Heart left ventricle (tissue), 16 donors: ENCODE measurements around the gene SGCA. TPM values are rescaled to one million over a fixed set of nuclear protein-coding genes. Genes with fewer than 3 reads are reported as not detected.

Experiments used
- ATAC-seq, 4 donors: fragments of 200-7000 bp; cut with Tn5 transposase; one replicate each; pipeline ENCODE4 v1.9.1; 2020 to 2022; ENCODE audit warnings: moderate library complexity in 4 of 4, mild to moderate bottlenecking in 3 of 4, moderate number of reproducible peaks in 1 of 4
- DNase-seq, 5 donors: peaks; one replicate each; pipeline ENCODE4 v3.0.0-alpha.2; 2020
- H3K27ac ChIP-seq, 12 donors: fragments of 200-600 bp; sonication (generic) in 4 of 12; one replicate each; pipeline versions ENCODE4 v1.5.0 to v1.8.0; 2016 to 2022; ENCODE audit warnings: mild to moderate bottlenecking in 2 of 12
- H3K27me3 ChIP-seq, 9 donors: fragments of 200-600 bp; sonication (generic) in 2 of 9; one replicate each; pipeline versions ENCODE4 v1.5.1 to v1.8.0; 2016 to 2022; ENCODE audit warnings: mild to moderate bottlenecking in 3 of 9
- H3K36me3 ChIP-seq, 9 donors: fragments of 200-600 bp; sonication (generic) in 2 of 9; one replicate each; pipeline versions ENCODE4 v1.5.0 to v1.8.0; 2018 to 2022; ENCODE audit warnings: mild to moderate bottlenecking in 2 of 9
- H3K4me1 ChIP-seq, 12 donors: fragments of 200-600 bp; sonication (generic) in 4 of 12; one replicate each; pipeline versions ENCODE4 v1.5.0 to v1.8.0; 2016 to 2022; ENCODE audit warnings: mild to moderate bottlenecking in 3 of 12
- H3K4me3 ChIP-seq, 12 donors: fragments of 200-600 bp; sonication (generic) in 4 of 12; one replicate each; pipeline versions ENCODE4 v1.5.0 to v1.8.0; 2017 to 2022; ENCODE audit warnings: mild to moderate bottlenecking in 9 of 12, moderate library complexity in 4 of 12
- H3K9me3 ChIP-seq, 12 donors: fragments of 200-600 bp; sonication (generic) in 4 of 12; one replicate each; pipeline versions ENCODE4 v1.5.0 to v1.8.0; 2016 to 2022; ENCODE audit warnings: mild to moderate bottlenecking in 1 of 12
- CTCF ChIP-seq, 12 donors: fragments of 200-600 bp; sonication (generic) in 4 of 12; IDR thresholded peaks; one replicate each; pipeline versions ENCODE4 v1.5.0 to v1.8.0; 2018 to 2022; ENCODE audit warnings: antibody characterized with exemption in 12 of 12, mild to moderate bottlenecking in 5 of 12
- POLR2A ChIP-seq, 2 donors: fragments of 450-650 bp; IDR thresholded peaks; one replicate each; pipeline ENCODE4 v1.6.1; 2017; ENCODE audit warnings: antibody characterized with exemption in 2 of 2, mild to moderate bottlenecking in 2 of 2, moderate library complexity in 2 of 2
- WGBS, 4 donors: extraction: QIAGEN DNeasy Blood & Tissue Kit in 2 of 4; methylation state at CpG; one replicate each; pipeline versions ENCODE4 v1.1.5 to v1.1.7; 2013 to 2018; 5-methylcytosine and 5-hydroxymethylcytosine counted together
- intact Hi-C, 10 donors: fragments of 100-400 bp; cut with DNase I; formaldehyde crosslinking; loops; one replicate each; pipeline versions ENCODE4 v1.11.1 to v1.14.2; 2022
- polyA plus RNA-seq, 2 donors: library from polyadenylated mRNA; stranded (reverse); fragments of 200-250 nt; gene quantifications; one replicate each; pipeline ENCODE4 v1.2.3, GENCODE V29; 2013
- total RNA-seq, 9 donors: library from RNA; depleted of rRNA in 2 of 9; stranded (reverse); fragments of >200 nt in 2 of 9; fragmentation: NEBNext Ultra II Directional in 3 of 9; extraction: Animal tissue kit (Norgen Biotek cat#: 25700) in 3 of 9; gene quantifications; one replicate each; pipeline versions ENCODE4 v1.1.0 to v1.2.4, GENCODE V29; 2016 to 2023
- donor health status: ischemic (EF 13 %, LVEDD 7.1; RV severe dilation, severe dysfunction).
- donor health status: healthy with polysubstance abuse.
- donor health status: DM: no; HTN: yes; CAD: no.
- donor health status: DM: no; HTN: no; CAD: no.
- donor health status: ischemic (EF 25% LVEDD 6.9; RV normal size, moderate dysfunction).
- donor health status: ischemic (EF 25% LVEDD 5.7; RV mildly dilated, moderate dysfunction).
- donor health status: healthy.
- donor health status: DM: yes; HTN: yes; CAD: no.
- donor health status: ischemic (EF 35%, LVEDD 5.7; RV mildly dilated, moderate dysfunction).
- donor health status: nonischemic (EF 11% LVEDD 7.7; RV severe dilation, severe dysfunction).
- donor health status: DM: yes; HTN: yes; CAD: no.
- donor health status: PGD.
- donor health status: ischemic (EF 29% LVEDD 5.4; RV normal size, mild dysfunction).
- donor health status: nonischemic (EF 23%, LVEDD 6.1; RV moderate dilation, normal function).

The SGCA gene
- total and polyA plus RNA-seq, 11 donors, result 96.5 to 225 (median 151) TPM

- DNase-seq, result no peak
- intact Hi-C loops, result loop anchor here in 9 of 10 donors (5.0 to 10.0 kb wide), 5 partner anchors 47 to 72 kb away; partner anchors contain the start of gene PDK2 (in 1 of the 9)
- Histone ChIP-seq H3K4me3 (no peak overlapping the region), H3K36me3 (peaks cover 0 to 8% (median 0%) of the 10 kb centered on the region in 9 donors), H3K9me3 (no peaks in the 10 kb centered on the region), H3K4me1 (peaks cover 0 to 66% (median 28%) of the 10 kb centered on the region in 12 donors), H3K27me3 (no peaks in the 10 kb centered on the region), H3K27ac (peak overlapping the region in 11 of 12 donors; percentile 86 to 100 (median 94))
- WGBS, 4 donors, result 77 to 92% (median 83%) methylated on average over 2 of the region's 2 CpGs
- ATAC-seq, result no peak
- no peak for TF ChIP-seq CTCF (IDR thresholded peaks at IDR 0.05)
- no peak for TF ChIP-seq POLR2A (IDR thresholded peaks at IDR 0.05)
These were observed 1.2 kb upstream of the SGCA start for GRCh38 chr17:50164697-50164988.

GRCh38 chr17:50165066-50165465, 739 bp upstream of the SGCA start:
- Histone ChIP-seq H3K4me1 (peaks cover 0 to 67% (median 28%) of the 10 kb centered on the region in 12 donors), H3K9me3 (no peaks in the 10 kb centered on the region), H3K4me3 (peak overlapping the region in 5 of 12 donors; percentile 41 to 64 (median 57)), H3K27me3 (no peaks in the 10 kb centered on the region), H3K36me3 (peaks cover 0 to 8% (median 2%) of the 10 kb centered on the region in 9 donors), H3K27ac (peak overlapping the region in 11 of 12 donors; percentile 86 to 100 (median 94))
- DNase-seq (peak in 2 of 5 donors; percentile 20 to 25), ATAC-seq (no peak)
- TF ChIP-seq POLR2A (IDR thresholded peaks at IDR 0.05), result no peak
- TF ChIP-seq CTCF (IDR thresholded peaks at IDR 0.05), result no peak
- intact Hi-C loops, result loop anchor here in 5 of 10 donors (5.0 to 10.0 kb wide), 2 partner anchors 33 to 50 kb away; partner anchors contain the start of gene SAMD14 (in 3 of the 5)
- WGBS, 4 donors, result 65 to 85% (median 71%) methylated on average over 9 of the region's 9 CpGs

- ATAC-seq (no peak), DNase-seq (peak in 2 of 5 donors; percentile 24 to 27)
- TF ChIP-seq POLR2A (IDR thresholded peaks at IDR 0.05) (no peak), CTCF (IDR thresholded peaks at IDR 0.05) (no peak)
- Histone ChIP-seq H3K27ac (peak overlapping the region; percentile 86 to 100 (median 94)), H3K4me3 (peak overlapping the region in 9 of 12 donors; percentile 36 to 64 (median 55)), H3K27me3 (no peaks in the 10 kb centered on the region), H3K36me3 (peaks cover 0 to 8% (median 3%) of the 10 kb centered on the region in 9 donors), H3K4me1 (peaks cover 0 to 70% (median 28%) of the 10 kb centered on the region in 12 donors), H3K9me3 (no peaks in the 10 kb centered on the region)
- intact Hi-C loops, result loop anchor here in 5 of 10 donors (5.0 to 10.0 kb wide), 2 partner anchors 33 to 51 kb away; partner anchors contain the start of gene SAMD14 (in 3 of the 5)
- whole genome bisulfite sequencing, 4 donors, result 42 to 68% (median 55%) methylated on average over 3 of the region's 3 CpGs
These were observed 339 bp upstream of the SGCA start for GRCh38 chr17:50165466-50165865.

- Histone ChIP-seq H3K9me3 (no peaks in the 10 kb centered on the region), H3K4me1 (peaks cover 0 to 74% (median 23%) of the 10 kb centered on the region in 12 donors), H3K27me3 (no peaks in the 10 kb centered on the region), H3K27ac (peak overlapping the region; percentile 86 to 100 (median 94)), H3K36me3 (peaks cover 0 to 9% (median 3%) of the 10 kb centered on the region in 9 donors), H3K4me3 (peak overlapping the region; percentile 28 to 64 (median 47))
- DNase-seq, result peak in 2 of 5 donors; percentile 5 to 23
- WGBS, 4 donors, result 31 to 55% (median 50%) methylated on average over 7 of the region's 7 CpGs
- no peak for TF ChIP-seq POLR2A (IDR thresholded peaks at IDR 0.05)
- no peak for TF ChIP-seq CTCF (IDR thresholded peaks at IDR 0.05)
- no peak for ATAC-seq
- intact Hi-C loops, result loop anchor here in 5 of 10 donors (5.0 to 10.0 kb wide), 2 partner anchors 34 to 52 kb away; partner anchors contain the start of gene SAMD14 (in 3 of the 5)
These were observed 845 bp downstream of the SGCA start for GRCh38 chr17:50166518-50167181.
